HCT116 (cell line): ENCODE data around the gene ERVFRD-1. TPM values are rescaled to one million over a fixed set of nuclear protein-coding genes. Genes with fewer than 3 reads are reported as not detected.

Experiments
- ATAC-seq: fragments of 200-7000 bp; cut with Tn5 transposase; 2 replicates; pipeline ENCODE4 v1.9.1; 2020; ENCODE audit warnings: mild to moderate bottlenecking, moderate library complexity
- Bru-seq: library from RNA; stranded (reverse); fragments of 400-500 nt; gene quantifications from one replicate; lab custom pipeline; 2021; lab: Mats Ljungman, UMichigan
- BruChase-seq, 2 experiments: library from RNA; stranded (reverse); fragments of 400-500 nt; gene quantifications; one replicate each; lab custom pipeline; 2021; lab: Mats Ljungman, UMichigan
- BruUV-seq: library from RNA; stranded (reverse); fragments of 400-500 nt; replicated peaks from 2 replicates; lab custom pipeline; 2021; lab: Mats Ljungman, UMichigan
- CTCF ChIA-PET: fragments of 300-600 bp; sonication (Branson Sonifier 250); formaldehyde crosslinking; loops from one replicate; lab custom pipeline; 2021; ENCODE audit warnings: antibody characterized with exemption; lab: Charles Lee
- POLR2A ChIA-PET: fragments of 300-600, 350-600 bp; sonication (Branson Sonifier 250); formaldehyde crosslinking; loops from one replicate; lab custom pipeline; 2021; ENCODE audit warnings: antibody characterized with exemption; lab: Charles Lee
- RAD21 ChIA-PET, 2 experiments: fragments of 300-600 bp; sonication (Branson Sonifier 250); formaldehyde crosslinking; loops; one replicate each; lab custom pipeline; 2023; ENCODE audit warnings: low total read pairs in 2 of 2; ENCODE audit not compliant: uncharacterized antibody in 2 of 2, unreplicated experiment in 2 of 2, low non-redundant PET in 1 of 2; lab: Charles Lee
- DNase-seq: peaks from one replicate; pipeline ENCODE4 v3.0.0-alpha.2; 2010; ENCODE audit warnings: low read depth, low spot score
- H2AFZ ChIP-seq: fragments of 200-600 bp; shearing (Covaris generic), sonication (generic); 2 replicates; pipeline ENCODE4 v1.6.1; 2017; ENCODE audit warnings: low read depth, mixed run types, mixed read lengths, antibody characterized with exemption, low read length; ENCODE audit not compliant: poor library complexity, severe bottlenecking
- H3K27ac ChIP-seq: 2 replicates; pipeline ENCODE4 v1.5.1; 2012; ENCODE audit warnings: low read depth, low read length
- H3K27me3 ChIP-seq: fragments of 200-600 bp; sonication (generic); 2 replicates; pipeline ENCODE4 v1.6.1; 2016; ENCODE audit warnings: mixed run types, low read length, mixed read lengths; ENCODE audit not compliant: insufficient read depth
- H3K36me3 ChIP-seq, 2 experiments: fragments of 200-500 bp in 1 of 2; fragments of 200-600 bp in 1 of 2; sonication (Bioruptor generic) in 1 of 2; sonication (generic) in 1 of 2; 2 replicates each; pipeline versions ENCODE4 v1.5.1 to v1.6.1; 2014 to 2016; ENCODE audit warnings: low read length in 2 of 2, inconsistent platforms in 1 of 2, mixed read lengths in 1 of 2, mixed run types in 1 of 2; ENCODE audit not compliant: insufficient read depth in 2 of 2, control insufficient read depth in 1 of 2
- H3K4me1 ChIP-seq, 2 experiments: fragments of 200-600 bp in 1 of 2; sonication (generic) in 1 of 2; 2 replicates each; pipeline versions ENCODE4 v1.5.1 to v1.6.1; 2012 to 2017; ENCODE audit warnings: low read length in 2 of 2, inconsistent platforms in 1 of 2, mild to moderate bottlenecking in 1 of 2, mixed read lengths in 1 of 2, mixed run types in 1 of 2, moderate library complexity in 1 of 2; ENCODE audit not compliant: insufficient read depth in 2 of 2, control insufficient read depth in 1 of 2
- H3K4me2 ChIP-seq: fragments of 200-600 bp; sonication (generic); 2 replicates; pipeline ENCODE4 v1.6.1; 2017; ENCODE audit warnings: mixed run types, low read length, mixed read lengths
- H3K4me3 ChIP-seq, 2 experiments: fragments of 200-600 bp in 1 of 2; sonication (generic) in 1 of 2; replicated peaks in 1 of 2; 2 replicates each; pipeline ENCODE4 v1.5.1; 2011 to 2016; ENCODE audit warnings: low read length in 2 of 2, control low read depth in 1 of 2, low read depth in 1 of 2, mild to moderate bottlenecking in 1 of 2, mixed read lengths in 1 of 2, mixed run types in 1 of 2
- H3K79me2 ChIP-seq: fragments of 200-600 bp; sonication (generic); 2 replicates; pipeline ENCODE4 v1.6.1; 2017; ENCODE audit warnings: mild to moderate bottlenecking, mixed run types, low read length, moderate library complexity, mixed read lengths; ENCODE audit not compliant: insufficient read depth
- H3K9ac ChIP-seq: fragments of 200-600 bp; sonication (generic); 2 replicates; pipeline ENCODE4 v1.6.1; 2016; ENCODE audit warnings: low read length, mixed read lengths
- H3K9me2 ChIP-seq: fragments of 200-600 bp; sonication (generic), shearing (Covaris generic); 2 replicates; pipeline ENCODE4 v1.6.1; 2017; ENCODE audit warnings: mixed run types, mild to moderate bottlenecking, moderate library complexity; ENCODE audit not compliant: insufficient read depth
- H3K9me3 ChIP-seq, 2 experiments: fragments of 200-500 bp in 1 of 2; fragments of 200-600 bp in 1 of 2; sonication (Bioruptor generic) in 1 of 2; sonication (generic) in 1 of 2; 2 replicates each; pipeline ENCODE4 v1.6.1; 2014 to 2017; ENCODE audit warnings: low read length in 2 of 2, mixed read lengths in 2 of 2, inconsistent platforms in 1 of 2, low read depth in 1 of 2, mild to moderate bottlenecking in 1 of 2, mixed run types in 1 of 2, moderate library complexity in 1 of 2; ENCODE audit not compliant: control insufficient read depth in 1 of 2, insufficient read depth in 1 of 2
- H4K20me1 ChIP-seq: fragments of 200-600 bp; sonication (generic), shearing (Covaris generic); 2 replicates; pipeline ENCODE4 v1.6.1; 2017; ENCODE audit warnings: mixed run types, mild to moderate bottlenecking, moderate library complexity; ENCODE audit not compliant: insufficient read depth
- CTCF ChIP-seq, 3 experiments: fragments of 200-600 bp in 1 of 3; sonication (generic) in 1 of 3; IDR thresholded peaks in 2 of 3; conservative IDR thresholded peaks in 1 of 3; 2 replicates each; pipeline ENCODE4 v1.5.1; 2012 to 2017; ENCODE audit warnings: low read depth in 2 of 3, low read length in 2 of 3, antibody characterized with exemption in 1 of 3, borderline replicate concordance in 1 of 3, control low read depth in 1 of 3, mild to moderate bottlenecking in 1 of 3, mixed read lengths in 1 of 3, mixed run types in 1 of 3, moderate library complexity in 1 of 3; ENCODE audit not compliant: insufficient read depth in 1 of 3
- EGR1 ChIP-seq: IDR thresholded peaks from 2 replicates; pipeline ENCODE4 v1.6.1; 2012; ENCODE audit warnings: low read depth
- ELF1 ChIP-seq: IDR thresholded peaks from 2 replicates; pipeline ENCODE4 v1.6.1; 2012; ENCODE audit warnings: low read depth, borderline replicate concordance
- EZH2phosphoT487 ChIP-seq: fragments of 200-600 bp; IDR thresholded peaks from 2 replicates; pipeline ENCODE4 v1.6.1; 2018; ENCODE audit warnings: antibody characterized with exemption, borderline replicate concordance
- FOSL1 ChIP-seq: IDR thresholded peaks from 2 replicates; pipeline ENCODE4 v1.6.1; 2012; ENCODE audit warnings: low read depth
- JUND ChIP-seq: IDR thresholded peaks from 2 replicates; pipeline ENCODE4 v1.6.1; 2012
- MAX ChIP-seq: IDR thresholded peaks from 2 replicates; pipeline ENCODE4 v1.6.1; 2012
- POLR2A ChIP-seq: IDR thresholded peaks from 2 replicates; pipeline ENCODE4 v1.7.0; 2011; ENCODE audit warnings: borderline replicate concordance; ENCODE audit not compliant: insufficient read depth, insufficient read length; ENCODE audit errors: extremely low read depth
- POLR2AphosphoS5 ChIP-seq: IDR thresholded peaks from 2 replicates; pipeline ENCODE4 v1.6.1; 2011; ENCODE audit warnings: mild to moderate bottlenecking, low read depth, low read length, moderate library complexity
- RAD21 ChIP-seq: IDR thresholded peaks from 2 replicates; pipeline ENCODE4 v1.6.1; 2012; ENCODE audit warnings: low read depth, mild to moderate bottlenecking
- SP1 ChIP-seq: IDR thresholded peaks from 2 replicates; pipeline ENCODE4 v1.6.1; 2012; ENCODE audit warnings: low read depth
- SRF ChIP-seq: IDR thresholded peaks from 2 replicates; pipeline ENCODE4 v1.6.1; 2012; ENCODE audit warnings: low read depth
- TCF7L2 ChIP-seq: IDR thresholded peaks from 2 replicates; pipeline ENCODE4 v1.7.0; 2011; ENCODE audit warnings: borderline replicate concordance, inconsistent platforms; ENCODE audit not compliant: insufficient read depth, insufficient read length; ENCODE audit errors: extremely low read depth
- ZBTB33 ChIP-seq: IDR thresholded peaks from 2 replicates; pipeline ENCODE4 v1.6.1; 2011; ENCODE audit warnings: mild to moderate bottlenecking, low read length, moderate library complexity; ENCODE audit not compliant: insufficient replicate concordance; ENCODE audit errors: extremely low read depth
- intact Hi-C: fragments of 100-400 bp; cut with micrococcal nuclease; formaldehyde crosslinking; loops from 2 replicates; pipeline ENCODE4 v1.10.0; 2022
- long read RNA-seq: library from polyadenylated mRNA; unstranded; transcript quantifications from one replicate; pipeline ENCODE4 v2.0.0, GENCODE V29; 2021; ENCODE audit not compliant: unreplicated experiment
- polyA plus RNA-seq: library from polyadenylated mRNA; unstranded; fragments of >200 nt; gene quantifications from 2 replicates; pipeline ENCODE4 v1.2.1, GENCODE V29; 2012; ENCODE audit warnings: missing spikeins
- total RNA-seq: library from RNA; stranded (reverse); gene quantifications from one replicate; pipeline ENCODE4 v1.2.1, GENCODE V29; 2021; ENCODE audit not compliant: unreplicated experiment

Gene ERVFRD-1
- total RNA-seq (not detected), Bru-seq, nascent RNA (not detected), BruChase-seq, experiment 1, labeled RNA remaining after a 6-hour chase (not detected), BruChase-seq, experiment 2, labeled RNA remaining after a 2-hour chase (not detected)
- polyA plus RNA-seq = 0.03 and 0.05 TPM in 2 replicates
- long read RNA-seq = 0 reads

GRCh38 chr6:11110921-11111768 lies at the start of gene ERVFRD-1:
ERVFRD-1 (minus strand) TSS chr6:11111725; CDS start chr6:11105310, 6,415 bp downstream.
- Histone ChIP-seq H3K9me3 (no peaks in the 10 kb centered on the region), H3K27me3 (no peaks in the 10 kb centered on the region), H3K79me2 (peaks cover 94% of the 10 kb centered on the region), H3K4me3 (no peak within 1 kb of the TSS), H3K4me2 (no peak within 1 kb of the TSS), H3K9me2 (no peaks in the 10 kb centered on the region), H2AFZ (no peak within 1 kb of the TSS), H3K36me3 (no peaks in the 10 kb centered on the region), H4K20me1 (0 out of 2 replicates have a peak, but pooled peaks cover 3% of the 10 kb centered on the region), H3K27ac (no peak within 1 kb of the TSS)
- CTCF ChIA-PET = no interaction called here
- ATAC-seq = no peak
- POLR2A ChIA-PET = no interaction called here
- RAD21 ChIA-PET = no interaction called here
- DNase-seq = no peak
- BruUV-seq = no TSS peak
- no peak for TF ChIP-seq SRF
- no peak for TF ChIP-seq EGR1
- TF ChIP-seq ZBTB33 = no peak
- no peak for TF ChIP-seq EZH2phosphoT487
- no peak for TF ChIP-seq SP1
- TF ChIP-seq POLR2A = no peak
- no peak for TF ChIP-seq CTCF (IDR thresholded peaks at IDR 0.05 in 2 of 3, conservative IDR thresholded peaks at IDR 0.05 in 1 of 3; ENCODE audit: borderline replicate concordance in 1 of 3, insufficient read depth in 1 of 3, low read depth in 2 of 3, low read length in 2 of 3)
- no peak for TF ChIP-seq POLR2AphosphoS5
- TF ChIP-seq RAD21 = no peak
- no peak for TF ChIP-seq JUND
- TF ChIP-seq TCF7L2 = no peak
- TF ChIP-seq ELF1 = no peak
- TF ChIP-seq FOSL1 = no peak
- no peak for TF ChIP-seq MAX
- TF ChIP-seq, all 23 proteins: peak for 0
- H3K9ac ChIP-seq = no peak within 1 kb of the TSS
- peaks cover 0 to 16% of the 10 kb centered on the region in 2 experiments; a peak in 2 of 4 replicates for H3K4me1 ChIP-seq
- intact Hi-C loops = no loop called here
